ENCODE data around the gene GID8. TPM values are rescaled to one million over a fixed set of nuclear protein-coding genes. Genes with fewer than 3 reads are reported as not detected.

Gene GID8
- total RNA-seq, 1 donor from 2014 or later, result 45.0 TPM

- H3K4me3 Mint-ChIP-seq (ENCODE audit: unreplicated experiment), result no peak overlapping the region
- H3K4me1 Mint-ChIP-seq (ENCODE audit: unreplicated experiment), result peaks cover 2% of the 10 kb centered on the region
- no peak for DNase-seq (ENCODE audit: low spot score)
- no peak for TF ChIP-seq CTCF (IDR thresholded peaks at IDR 0.05; ENCODE audit: unreplicated experiment)
- peaks cover 2% of the 10 kb centered on the region for H3K36me3 Mint-ChIP-seq (ENCODE audit: low read depth, unreplicated experiment)
- no peaks in the 10 kb centered on the region for H3K9me3 Mint-ChIP-seq (ENCODE audit: unreplicated experiment)
- peaks cover 19% of the 10 kb centered on the region for H3K27me3 Mint-ChIP-seq (ENCODE audit: unreplicated experiment)
- H3K27ac Mint-ChIP-seq (ENCODE audit: unreplicated experiment), result no peak overlapping the region
Observed at GRCh38 chr20:62976886-62977285, 38.9 kb downstream of the GID8 start.

- H3K4me3 Mint-ChIP-seq (ENCODE audit: unreplicated experiment), result no peak overlapping the region
- peaks cover 17% of the 10 kb centered on the region for H3K27me3 Mint-ChIP-seq (ENCODE audit: unreplicated experiment)
- H3K4me1 Mint-ChIP-seq (ENCODE audit: unreplicated experiment), result no peaks in the 10 kb centered on the region
- no peaks in the 10 kb centered on the region for H3K9me3 Mint-ChIP-seq (ENCODE audit: unreplicated experiment)
- no peaks in the 10 kb centered on the region for H3K36me3 Mint-ChIP-seq (ENCODE audit: low read depth, unreplicated experiment)
- no peak overlapping the region for H3K27ac Mint-ChIP-seq (ENCODE audit: unreplicated experiment)
- DNase-seq (ENCODE audit: low spot score), result no peak
- no peak for TF ChIP-seq CTCF (IDR thresholded peaks at IDR 0.05; ENCODE audit: unreplicated experiment)
Observed at GRCh38 chr20:62977613-62978560, 39.9 kb downstream of the GID8 start.

- H3K4me1 Mint-ChIP-seq (ENCODE audit: unreplicated experiment), result no peaks in the 10 kb centered on the region
- no peak for DNase-seq (ENCODE audit: low spot score)
- H3K27ac Mint-ChIP-seq (ENCODE audit: unreplicated experiment), result no peak overlapping the region
- no peak for TF ChIP-seq CTCF (IDR thresholded peaks at IDR 0.05; ENCODE audit: unreplicated experiment)
- no peaks in the 10 kb centered on the region for H3K9me3 Mint-ChIP-seq (ENCODE audit: unreplicated experiment)
- peaks cover 17% of the 10 kb centered on the region for H3K27me3 Mint-ChIP-seq (ENCODE audit: unreplicated experiment)
- no peak overlapping the region for H3K4me3 Mint-ChIP-seq (ENCODE audit: unreplicated experiment)
- H3K36me3 Mint-ChIP-seq (ENCODE audit: low read depth, unreplicated experiment), result peaks cover under 1% of the 10 kb centered on the region
Observed at GRCh38 chr20:62978561-62978943, 40.6 kb downstream of the GID8 start.

GRCh38 chr20:62979310-62979709, 41.4 kb downstream of the GID8 start:
- H3K36me3 Mint-ChIP-seq (ENCODE audit: low read depth, unreplicated experiment), result peaks cover 4% of the 10 kb centered on the region
- H3K27me3 Mint-ChIP-seq (ENCODE audit: unreplicated experiment), result peaks cover 17% of the 10 kb centered on the region
- H3K4me3 Mint-ChIP-seq (ENCODE audit: unreplicated experiment), result no peak overlapping the region
- H3K4me1 Mint-ChIP-seq (ENCODE audit: unreplicated experiment), result no peaks in the 10 kb centered on the region
- no peaks in the 10 kb centered on the region for H3K9me3 Mint-ChIP-seq (ENCODE audit: unreplicated experiment)
- no peak for TF ChIP-seq CTCF (IDR thresholded peaks at IDR 0.05; ENCODE audit: unreplicated experiment)
- no peak overlapping the region for H3K27ac Mint-ChIP-seq (ENCODE audit: unreplicated experiment)
- no peak for DNase-seq (ENCODE audit: low spot score)

- peaks cover 11% of the 10 kb centered on the region for H3K27me3 Mint-ChIP-seq (ENCODE audit: unreplicated experiment)
- no peak for DNase-seq (ENCODE audit: low spot score)
- no peaks in the 10 kb centered on the region for H3K9me3 Mint-ChIP-seq (ENCODE audit: unreplicated experiment)
- no peak overlapping the region for H3K4me3 Mint-ChIP-seq (ENCODE audit: unreplicated experiment)
- H3K27ac Mint-ChIP-seq (ENCODE audit: unreplicated experiment), result no peak overlapping the region
- no peaks in the 10 kb centered on the region for H3K4me1 Mint-ChIP-seq (ENCODE audit: unreplicated experiment)
- no peak for TF ChIP-seq CTCF (IDR thresholded peaks at IDR 0.05; ENCODE audit: unreplicated experiment)
- peaks cover 4% of the 10 kb centered on the region for H3K36me3 Mint-ChIP-seq (ENCODE audit: low read depth, unreplicated experiment)
Observed at GRCh38 chr20:62979876-62980373, 42.0 kb downstream of the GID8 start.
